Liver (tissue), 2 donors: ENCODE measurements around the gene DENND4A.

Experiments used
- CTCF ChIP-seq: fragments of 150-350 bp; IDR thresholded peaks from 2 replicates; pipeline ENCODE4 v1.5.1; 2017; ENCODE audit warnings: improper control_type of control experiment, low read depth, low read length; ENCODE audit not compliant: missing input control
- MAX ChIP-seq: IDR thresholded peaks from 2 replicates; pipeline ENCODE4 v1.6.1; 2016; ENCODE audit warnings: antibody characterized with exemption
- ZBTB33 ChIP-seq: IDR thresholded peaks from 2 replicates; pipeline ENCODE4 v1.6.1; 2016; ENCODE audit warnings: antibody characterized with exemption
- donor health status: healthy.

GRCh38 chr15:65651831-65652749 is 140.0 kb downstream of the DENND4A start:
- TF ChIP-seq MAX: no peak
- no peak for TF ChIP-seq CTCF
- TF ChIP-seq ZBTB33: no peak
